Spleen (tissue), 11 donors: ENCODE data around the gene COL5A1. TPM values are rescaled to one million over a fixed set of nuclear protein-coding genes. Genes with fewer than 3 reads are reported as not detected.

Experiments used
- DNase-seq: peaks from one replicate; pipeline ENCODE4 v3.0.0-alpha.2; 2020
- H3K27ac ChIP-seq, 8 donors: fragments of 200-600 bp; sonication (generic) in 7 of 8; 1 replicate in 4 of 8; 2 replicates in 4 of 8; pipeline versions ENCODE4 v1.5.0 to v1.8.0; 2016 to 2021; ENCODE audit warnings: inconsistent platforms in 4 of 8, mild to moderate bottlenecking in 4 of 8, moderate library complexity in 1 of 8
- H3K27me3 ChIP-seq, 7 donors: fragments of 200-600 bp; sonication (generic) in 6 of 7; replicated peaks in 1 of 7; 1 replicate in 4 of 7; 2 replicates in 3 of 7; pipeline versions ENCODE4 v1.5.0 to v1.8.0; 2016 to 2021; ENCODE audit warnings: inconsistent platforms in 3 of 7, mild to moderate bottlenecking in 1 of 7
- H3K36me3 ChIP-seq, 6 donors: fragments of 200-600 bp; sonication (generic) in 5 of 6; 1 replicate in 4 of 6; 2 replicates in 2 of 6; pipeline versions ENCODE4 v1.5.0 to v1.8.0; 2016 to 2021; ENCODE audit warnings: inconsistent platforms in 2 of 6
- H3K4me1 ChIP-seq, 6 donors: fragments of 200-600 bp; sonication (generic) in 5 of 6; 1 replicate in 3 of 6; 2 replicates in 3 of 6; pipeline versions ENCODE4 v1.5.0 to v1.8.0; 2016 to 2021; ENCODE audit warnings: inconsistent platforms in 3 of 6
- H3K4me3 ChIP-seq, 8 donors: fragments of 200-600 bp; sonication (generic) in 7 of 8; 1 replicate in 4 of 8; 2 replicates in 4 of 8; pipeline versions ENCODE4 v1.5.0 to v1.8.0; 2016 to 2021; ENCODE audit warnings: inconsistent platforms in 4 of 8, mild to moderate bottlenecking in 4 of 8, moderate library complexity in 2 of 8
- H3K9me3 ChIP-seq, 8 donors: fragments of 200-600 bp; sonication (generic) in 7 of 8; 1 replicate in 4 of 8; 2 replicates in 4 of 8; pipeline versions ENCODE4 v1.5.0 to v1.8.0; 2016 to 2021; ENCODE audit warnings: inconsistent platforms in 4 of 8
- POLR2A ChIP-seq, 3 donors: fragments of 450-650 bp; IDR thresholded peaks; one replicate each; pipeline ENCODE4 v1.5.1; 2017; ENCODE audit warnings: antibody characterized with exemption in 3 of 3, mild to moderate bottlenecking in 1 of 3
- POLR2AphosphoS5 ChIP-seq, 3 donors: sonication (generic); formaldehyde crosslinking; IDR thresholded peaks; one replicate each; pipeline ENCODE4 v1.5.1; 2017; ENCODE audit warnings: antibody characterized with exemption in 3 of 3
- WGBS, 5 donors: extraction: QIAGEN DNeasy Blood & Tissue Kit in 3 of 5; methylation state at CpG; one replicate each; pipeline versions ENCODE4 v1.1.5 to v1.1.7; 2013 to 2018; 5-methylcytosine and 5-hydroxymethylcytosine counted together
- intact Hi-C: fragments of 100-400 bp; cut with DNase I; formaldehyde crosslinking; loops from one replicate; pipeline ENCODE4 v1.15.0; 2023; ENCODE audit warnings: low total_unique reads
- polyA plus RNA-seq, 3 donors: library from polyadenylated mRNA; stranded (reverse); fragments of 200-250 nt; gene quantifications; one replicate each; pipeline ENCODE4 v1.2.1, GENCODE V29; 2013
- total RNA-seq, 7 donors: library from RNA; depleted of rRNA in 3 of 7; stranded (reverse); fragments of >200 nt in 3 of 7; fragmentation: NEBNext Ultra II Directional in 4 of 7; extraction: Animal tissue kit (Norgen Biotek cat#: 25700) in 4 of 7; gene quantifications; one replicate each; pipeline versions ENCODE4 v1.1.0 to v1.2.1, GENCODE V29; 2016 to 2021
- TF ChIP-seq, protein P1 (sequence below), 11 experiments: fragments of 200-600 bp in 7 of 11; fragments of 450-650 bp in 4 of 11; sonication (generic) in 4 of 11; IDR thresholded peaks in 8 of 11; conservative IDR thresholded peaks in 3 of 11; 1 replicate in 7 of 11; 2 replicates in 4 of 11; pipeline versions ENCODE4 v1.4.0 to v1.8.0; 2016 to 2021; ENCODE audit warnings: antibody characterized with exemption in 11 of 11, inconsistent platforms in 4 of 11, mild to moderate bottlenecking in 1 of 11
- donor health status: healthy with polysubstance abuse.
- donor health status: DM: no; HTN: no; CAD: no; lungs with moderate emphysema.
- donor health status: DM: no; HTN: no; CAD: no.
- donor health status: Bipolar disorder and iron deficiency.
- donor health status: healthy.
- donor health status: DM: no; HTN: no; CAD: no.
- donor health status: DM: yes; HTN: yes; CAD: no.

Gene COL5A1
- total and polyA plus RNA-seq, 10 donors: 2.6 to 50.6 (median 23.7) TPM

DNA sequence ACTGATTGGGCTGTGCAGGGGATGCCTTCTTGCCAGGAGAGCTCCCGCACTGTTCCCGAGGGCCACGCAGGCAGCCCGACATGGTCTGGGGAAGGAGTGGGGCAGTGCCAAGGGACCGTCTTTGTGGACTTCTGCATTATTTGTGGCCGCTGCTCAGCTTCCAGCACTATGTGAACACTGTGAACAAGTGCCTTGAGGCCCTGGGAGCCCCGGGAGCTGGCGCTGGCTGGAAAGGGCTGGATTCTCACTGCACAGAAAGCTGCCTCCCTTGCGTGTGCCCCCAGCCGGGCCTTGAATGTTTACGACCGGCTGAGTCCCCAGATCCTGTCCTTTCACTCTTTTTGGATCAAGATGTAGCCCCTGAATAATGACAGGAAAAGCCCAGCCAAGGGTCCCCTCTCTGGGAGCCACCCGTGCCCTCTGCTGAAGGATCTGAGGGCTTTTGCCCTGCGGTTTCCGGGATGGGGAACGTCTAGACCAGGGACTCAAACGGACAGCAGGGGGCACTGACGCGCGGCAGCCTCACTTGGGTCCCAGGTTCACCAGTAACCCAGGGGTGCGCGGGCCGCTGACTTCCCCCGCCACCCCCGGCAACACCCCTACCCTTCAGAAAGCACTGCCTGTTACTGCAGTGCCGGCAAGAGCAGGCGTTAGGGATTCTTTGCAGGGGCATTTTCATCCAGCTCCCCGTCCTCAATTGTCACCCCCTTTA, 140.1 kb downstream of the COL5A1 start:
- H3K9me3 ChIP-seq: no peaks in the 10 kb centered on the region
- peak overlapping the region in 3 of 8 donors; percentile 6 to 50 (median 15) for H3K27ac ChIP-seq
- peaks cover 0 to 51% (median 28%) of the 10 kb centered on the region in 6 donors for H3K4me1 ChIP-seq
- 60 to 92% (median 76%) methylated on average over 16 to 28 of the region's 28 CpGs for WGBS, 5 donors
- TF ChIP-seq POLR2A (IDR thresholded peaks at IDR 0.05): no peak
- TF ChIP-seq, protein P1, sequence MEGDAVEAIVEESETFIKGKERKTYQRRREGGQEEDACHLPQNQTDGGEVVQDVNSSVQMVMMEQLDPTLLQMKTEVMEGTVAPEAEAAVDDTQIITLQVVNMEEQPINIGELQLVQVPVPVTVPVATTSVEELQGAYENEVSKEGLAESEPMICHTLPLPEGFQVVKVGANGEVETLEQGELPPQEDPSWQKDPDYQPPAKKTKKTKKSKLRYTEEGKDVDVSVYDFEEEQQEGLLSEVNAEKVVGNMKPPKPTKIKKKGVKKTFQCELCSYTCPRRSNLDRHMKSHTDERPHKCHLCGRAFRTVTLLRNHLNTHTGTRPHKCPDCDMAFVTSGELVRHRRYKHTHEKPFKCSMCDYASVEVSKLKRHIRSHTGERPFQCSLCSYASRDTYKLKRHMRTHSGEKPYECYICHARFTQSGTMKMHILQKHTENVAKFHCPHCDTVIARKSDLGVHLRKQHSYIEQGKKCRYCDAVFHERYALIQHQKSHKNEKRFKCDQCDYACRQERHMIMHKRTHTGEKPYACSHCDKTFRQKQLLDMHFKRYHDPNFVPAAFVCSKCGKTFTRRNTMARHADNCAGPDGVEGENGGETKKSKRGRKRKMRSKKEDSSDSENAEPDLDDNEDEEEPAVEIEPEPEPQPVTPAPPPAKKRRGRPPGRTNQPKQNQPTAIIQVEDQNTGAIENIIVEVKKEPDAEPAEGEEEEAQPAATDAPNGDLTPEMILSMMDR (IDR thresholded peaks at IDR 0.05 in 8 of 11, conservative IDR thresholded peaks at IDR 0.05 in 3 of 11): peak in 7 of 11 experiments; percentile 8 to 56 (median 37)
- peak; percentile 8 to 27 (median 10) for TF ChIP-seq POLR2AphosphoS5 (IDR thresholded peaks at IDR 0.05)
- peaks cover 0 to 10% (median 0%) of the 10 kb centered on the region in 6 donors for H3K36me3 ChIP-seq
- no peak overlapping the region for H3K4me3 ChIP-seq
- peaks cover 0 to 31% (median 0%) of the 10 kb centered on the region in 7 donors for H3K27me3 ChIP-seq
- intact Hi-C loops: no loop called here
- DNase-seq: no peak

DNA sequence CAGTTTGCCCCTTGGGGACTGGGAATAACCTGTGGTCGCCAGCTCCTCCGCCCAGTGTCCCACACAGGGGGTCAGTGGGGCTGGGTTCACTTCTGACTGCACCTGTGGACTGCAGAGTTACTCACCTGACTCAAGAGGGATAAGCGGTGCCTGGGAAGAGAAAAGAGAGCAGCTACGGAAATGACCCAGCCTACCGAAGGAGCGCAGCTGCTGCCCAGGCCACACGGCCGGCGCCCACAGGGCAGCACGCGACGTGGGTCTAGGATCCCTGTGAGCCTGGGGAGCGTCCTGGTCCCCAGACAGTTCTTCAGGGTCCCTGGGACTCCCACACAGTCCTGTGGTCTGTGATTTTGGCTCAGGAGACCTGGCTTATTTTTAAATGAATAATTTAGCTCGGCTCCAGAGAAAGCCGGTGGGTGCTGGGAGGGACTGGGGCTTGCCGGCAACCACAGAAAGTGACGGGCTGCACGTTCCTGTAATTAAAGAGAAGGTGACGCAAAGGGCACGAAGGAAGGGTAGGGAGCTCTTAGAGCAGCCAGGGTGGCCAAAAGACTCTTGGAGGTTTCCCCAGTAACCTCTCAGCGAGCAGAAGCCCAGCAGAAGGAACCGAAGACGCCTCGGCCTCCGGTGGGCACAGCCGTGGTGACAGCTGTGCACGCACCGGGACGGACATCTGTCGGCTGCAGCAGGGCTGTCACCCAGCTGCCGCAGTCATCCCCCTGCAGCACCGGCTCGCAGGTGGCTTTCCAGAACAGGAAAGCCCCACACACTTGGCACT, 141.5 kb downstream of the COL5A1 start:
- TF ChIP-seq, protein P1 (IDR thresholded peaks at IDR 0.05 in 8 of 11, conservative IDR thresholded peaks at IDR 0.05 in 3 of 11): no peak
- TF ChIP-seq POLR2AphosphoS5 (IDR thresholded peaks at IDR 0.05): peak; percentile 29 to 55 (median 51)
- WGBS, 5 donors: 66 to 73% (median 72%) methylated on average over 25 to 33 of the region's 33 CpGs
- H3K36me3 ChIP-seq: peaks cover 0 to 10% (median 0%) of the 10 kb centered on the region in 6 donors

DNA sequence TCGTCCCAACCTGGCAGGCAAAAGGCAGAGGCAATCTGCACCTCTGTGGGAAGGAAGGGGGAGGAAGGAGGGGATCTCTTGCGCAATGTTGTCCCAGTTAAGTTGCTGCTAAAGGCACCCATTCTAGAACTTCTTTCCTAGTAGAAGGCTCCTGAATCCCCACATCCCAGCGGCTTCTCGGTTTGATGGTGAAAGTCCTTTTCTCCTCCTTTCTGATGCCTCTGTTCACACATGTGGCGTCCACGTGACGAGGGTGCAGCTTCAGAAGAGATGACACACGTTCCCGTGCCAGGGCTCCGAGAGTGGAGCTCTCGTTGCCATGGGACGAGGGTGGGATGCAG, 142.1 kb downstream of the COL5A1 start:
- H3K27ac ChIP-seq: peak overlapping the region in 3 of 8 donors; percentile 75 to 82 (median 75)

More for the DNA sequence above, 141.5 kb downstream of the COL5A1 start:
- Histone ChIP-seq H3K27ac (no peak overlapping the region), H3K4me3 (no peak overlapping the region), H3K4me1 (peaks cover 0 to 49% (median 26%) of the 10 kb centered on the region in 6 donors), H3K27me3 (peaks cover 0 to 39% (median 0%) of the 10 kb centered on the region in 7 donors), H3K9me3 (no peaks in the 10 kb centered on the region)
- DNase-seq: no peak
- intact Hi-C loops: no loop called here

More for the DNA sequence above, 142.1 kb downstream of the COL5A1 start:
- intact Hi-C loops: no loop called here
- H3K4me1 ChIP-seq: peaks cover 0 to 44% (median 23%) of the 10 kb centered on the region in 6 donors
- TF ChIP-seq POLR2A (IDR thresholded peaks at IDR 0.05): no peak
- TF ChIP-seq, protein P1 (IDR thresholded peaks at IDR 0.05 in 8 of 11, conservative IDR thresholded peaks at IDR 0.05 in 3 of 11): no peak
- peaks cover 0 to 39% (median 0%) of the 10 kb centered on the region in 7 donors for H3K27me3 ChIP-seq
- H3K4me3 ChIP-seq: no peak overlapping the region
- H3K36me3 ChIP-seq: peaks cover 0 to 10% (median 0%) of the 10 kb centered on the region in 6 donors
- WGBS, 5 donors: 77 to 90% (median 83%) methylated on average over 11 to 12 of the region's 12 CpGs
- no peak for DNase-seq
- no peaks in the 10 kb centered on the region for H3K9me3 ChIP-seq
